H1 (cell line): Measurements from ENCODE around the gene PPP2R2B. TPM values are rescaled to one million over a fixed set of nuclear protein-coding genes. Genes with fewer than 3 reads are reported as not detected.

ENCODE experiments used
- JUN ChIP-seq: IDR thresholded peaks from 2 replicates; pipeline ENCODE4 v1.6.1; 2011; ENCODE audit warnings: low read depth, mild to moderate bottlenecking, improper control_type of control experiment, low read length
- TEAD4 ChIP-seq: IDR thresholded peaks from 2 replicates; pipeline ENCODE4 v1.6.1; 2012; ENCODE audit warnings: low read depth, low read length, inconsistent platforms, mixed read lengths
- polyA plus RNA-seq, 7 experiments: library from polyadenylated mRNA; depleted of rRNA in 3 of 7; stranded (reverse) in 5 of 7; unstranded in 2 of 7; fragments of >200 nt in 5 of 7; fragments of 200-250 nt in 2 of 7; gene quantifications; 1 replicate in 5 of 7; 2 replicates in 1 of 7; 4 replicates in 1 of 7; pipeline versions ENCODE4 v1.2.1 to v1.2.3, GENCODE V29; 2011 to 2013; ENCODE audit warnings: missing spikeins in 2 of 7, mixed read lengths in 2 of 7
- total RNA-seq: library from RNA; stranded (reverse); fragmentation: NEBNext Ultra II Directional; extraction: Animal tissue kit (Norgen Biotek cat#: 25700); gene quantifications from 2 replicates; pipeline ENCODE4 v1.2.1, GENCODE V29; 2021
- TF ChIP-seq, protein P1 (sequence below): fragments of 300-600 bp; sonication (generic); IDR thresholded peaks from 2 replicates; pipeline ENCODE4 v1.7.1; 2012; ENCODE audit warnings: low read length, moderate library complexity, mild to moderate bottlenecking, inconsistent platforms; ENCODE audit not compliant: insufficient replicate concordance
- TF ChIP-seq, protein P2 (sequence below): IDR thresholded peaks from 2 replicates; pipeline ENCODE4 v1.6.1; 2012; ENCODE audit warnings: inconsistent platforms

The PPP2R2B gene
- total and polyA plus RNA-seq, 2 of the 8 experiments (the other 6 are each of a cell fraction or from before 2014, with no cell fraction given): 21.1 to 37.1 TPM

DNA sequence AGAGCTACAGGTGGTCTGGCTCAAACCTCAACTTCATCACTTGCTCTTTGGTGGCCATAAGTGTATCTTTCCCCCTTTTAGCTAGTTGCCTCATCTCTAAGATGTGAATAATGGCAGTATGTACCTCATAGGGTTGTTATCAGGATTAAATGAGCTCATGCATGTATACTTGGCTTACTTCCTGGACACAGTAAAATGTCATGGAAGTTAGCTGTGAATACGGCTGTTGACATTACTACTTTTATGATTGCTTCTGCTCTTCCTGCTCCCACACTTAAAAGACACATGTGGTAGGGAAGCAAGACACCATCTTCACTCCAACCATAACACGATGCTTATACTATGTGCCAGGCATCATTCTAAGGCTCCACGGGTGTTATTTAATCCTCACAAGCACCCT lies 248.1 kb downstream of the PPP2R2B start (continued):
- TF ChIP-seq, protein P1, sequence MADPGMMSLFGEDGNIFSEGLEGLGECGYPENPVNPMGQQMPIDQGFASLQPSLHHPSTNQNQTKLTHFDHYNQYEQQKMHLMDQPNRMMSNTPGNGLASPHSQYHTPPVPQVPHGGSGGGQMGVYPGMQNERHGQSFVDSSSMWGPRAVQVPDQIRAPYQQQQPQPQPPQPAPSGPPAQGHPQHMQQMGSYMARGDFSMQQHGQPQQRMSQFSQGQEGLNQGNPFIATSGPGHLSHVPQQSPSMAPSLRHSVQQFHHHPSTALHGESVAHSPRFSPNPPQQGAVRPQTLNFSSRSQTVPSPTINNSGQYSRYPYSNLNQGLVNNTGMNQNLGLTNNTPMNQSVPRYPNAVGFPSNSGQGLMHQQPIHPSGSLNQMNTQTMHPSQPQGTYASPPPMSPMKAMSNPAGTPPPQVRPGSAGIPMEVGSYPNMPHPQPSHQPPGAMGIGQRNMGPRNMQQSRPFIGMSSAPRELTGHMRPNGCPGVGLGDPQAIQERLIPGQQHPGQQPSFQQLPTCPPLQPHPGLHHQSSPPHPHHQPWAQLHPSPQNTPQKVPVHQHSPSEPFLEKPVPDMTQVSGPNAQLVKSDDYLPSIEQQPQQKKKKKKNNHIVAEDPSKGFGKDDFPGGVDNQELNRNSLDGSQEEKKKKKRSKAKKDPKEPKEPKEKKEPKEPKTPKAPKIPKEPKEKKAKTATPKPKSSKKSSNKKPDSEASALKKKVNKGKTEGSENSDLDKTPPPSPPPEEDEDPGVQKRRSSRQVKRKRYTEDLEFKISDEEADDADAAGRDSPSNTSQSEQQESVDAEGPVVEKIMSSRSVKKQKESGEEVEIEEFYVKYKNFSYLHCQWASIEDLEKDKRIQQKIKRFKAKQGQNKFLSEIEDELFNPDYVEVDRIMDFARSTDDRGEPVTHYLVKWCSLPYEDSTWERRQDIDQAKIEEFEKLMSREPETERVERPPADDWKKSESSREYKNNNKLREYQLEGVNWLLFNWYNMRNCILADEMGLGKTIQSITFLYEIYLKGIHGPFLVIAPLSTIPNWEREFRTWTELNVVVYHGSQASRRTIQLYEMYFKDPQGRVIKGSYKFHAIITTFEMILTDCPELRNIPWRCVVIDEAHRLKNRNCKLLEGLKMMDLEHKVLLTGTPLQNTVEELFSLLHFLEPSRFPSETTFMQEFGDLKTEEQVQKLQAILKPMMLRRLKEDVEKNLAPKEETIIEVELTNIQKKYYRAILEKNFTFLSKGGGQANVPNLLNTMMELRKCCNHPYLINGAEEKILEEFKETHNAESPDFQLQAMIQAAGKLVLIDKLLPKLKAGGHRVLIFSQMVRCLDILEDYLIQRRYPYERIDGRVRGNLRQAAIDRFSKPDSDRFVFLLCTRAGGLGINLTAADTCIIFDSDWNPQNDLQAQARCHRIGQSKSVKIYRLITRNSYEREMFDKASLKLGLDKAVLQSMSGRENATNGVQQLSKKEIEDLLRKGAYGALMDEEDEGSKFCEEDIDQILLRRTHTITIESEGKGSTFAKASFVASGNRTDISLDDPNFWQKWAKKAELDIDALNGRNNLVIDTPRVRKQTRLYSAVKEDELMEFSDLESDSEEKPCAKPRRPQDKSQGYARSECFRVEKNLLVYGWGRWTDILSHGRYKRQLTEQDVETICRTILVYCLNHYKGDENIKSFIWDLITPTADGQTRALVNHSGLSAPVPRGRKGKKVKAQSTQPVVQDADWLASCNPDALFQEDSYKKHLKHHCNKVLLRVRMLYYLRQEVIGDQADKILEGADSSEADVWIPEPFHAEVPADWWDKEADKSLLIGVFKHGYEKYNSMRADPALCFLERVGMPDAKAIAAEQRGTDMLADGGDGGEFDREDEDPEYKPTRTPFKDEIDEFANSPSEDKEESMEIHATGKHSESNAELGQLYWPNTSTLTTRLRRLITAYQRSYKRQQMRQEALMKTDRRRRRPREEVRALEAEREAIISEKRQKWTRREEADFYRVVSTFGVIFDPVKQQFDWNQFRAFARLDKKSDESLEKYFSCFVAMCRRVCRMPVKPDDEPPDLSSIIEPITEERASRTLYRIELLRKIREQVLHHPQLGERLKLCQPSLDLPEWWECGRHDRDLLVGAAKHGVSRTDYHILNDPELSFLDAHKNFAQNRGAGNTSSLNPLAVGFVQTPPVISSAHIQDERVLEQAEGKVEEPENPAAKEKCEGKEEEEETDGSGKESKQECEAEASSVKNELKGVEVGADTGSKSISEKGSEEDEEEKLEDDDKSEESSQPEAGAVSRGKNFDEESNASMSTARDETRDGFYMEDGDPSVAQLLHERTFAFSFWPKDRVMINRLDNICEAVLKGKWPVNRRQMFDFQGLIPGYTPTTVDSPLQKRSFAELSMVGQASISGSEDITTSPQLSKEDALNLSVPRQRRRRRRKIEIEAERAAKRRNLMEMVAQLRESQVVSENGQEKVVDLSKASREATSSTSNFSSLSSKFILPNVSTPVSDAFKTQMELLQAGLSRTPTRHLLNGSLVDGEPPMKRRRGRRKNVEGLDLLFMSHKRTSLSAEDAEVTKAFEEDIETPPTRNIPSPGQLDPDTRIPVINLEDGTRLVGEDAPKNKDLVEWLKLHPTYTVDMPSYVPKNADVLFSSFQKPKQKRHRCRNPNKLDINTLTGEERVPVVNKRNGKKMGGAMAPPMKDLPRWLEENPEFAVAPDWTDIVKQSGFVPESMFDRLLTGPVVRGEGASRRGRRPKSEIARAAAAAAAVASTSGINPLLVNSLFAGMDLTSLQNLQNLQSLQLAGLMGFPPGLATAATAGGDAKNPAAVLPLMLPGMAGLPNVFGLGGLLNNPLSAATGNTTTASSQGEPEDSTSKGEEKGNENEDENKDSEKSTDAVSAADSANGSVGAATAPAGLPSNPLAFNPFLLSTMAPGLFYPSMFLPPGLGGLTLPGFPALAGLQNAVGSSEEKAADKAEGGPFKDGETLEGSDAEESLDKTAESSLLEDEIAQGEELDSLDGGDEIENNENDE: no peak
- TF ChIP-seq, protein P2, sequence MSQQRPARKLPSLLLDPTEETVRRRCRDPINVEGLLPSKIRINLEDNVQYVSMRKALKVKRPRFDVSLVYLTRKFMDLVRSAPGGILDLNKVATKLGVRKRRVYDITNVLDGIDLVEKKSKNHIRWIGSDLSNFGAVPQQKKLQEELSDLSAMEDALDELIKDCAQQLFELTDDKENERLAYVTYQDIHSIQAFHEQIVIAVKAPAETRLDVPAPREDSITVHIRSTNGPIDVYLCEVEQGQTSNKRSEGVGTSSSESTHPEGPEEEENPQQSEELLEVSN: no peak
- TF ChIP-seq TEAD4: no peak
- TF ChIP-seq JUN: no peak
- TF ChIP-seq, all 59 proteins: peak for 0
